T-helper 1 cell (primary cell): Measurements from ENCODE around the gene OR10A6.

Experiments used
- DNase-seq, 5 donors: peaks; one replicate each; pipeline ENCODE4 v3.0.0-alpha.2; 2012 to 2020
- total RNA-seq, 4 donors: gene quantifications; one replicate each; lab custom pipeline; 2026; lab: John Stamatoyannopoulos, UW

The OR10A6 gene
- total RNA-seq: 0 reads per million in 4 donors

- DNase-seq: no peak
These were observed at the start of gene OR10A6 for GRCh38 chr11:7931168-7931567. Gene OR10A6, minus strand, starts transcription at chr11:7931268. Its CDS starts 2,606 bp downstream, at chr11:7928662.

GRCh38 chr11:7977232-7977917, 46.3 kb upstream of the OR10A6 start:
- no peak for DNase-seq

GRCh38 chr11:7974668-7975067, 43.6 kb upstream of the OR10A6 start:
- no peak for DNase-seq

GRCh38 chr11:7973011-7973410, 41.9 kb upstream of the OR10A6 start:
- no peak for DNase-seq

GRCh38 chr11:7971846-7972245, 40.8 kb upstream of the OR10A6 start:
- DNase-seq: no peak

- no peak for DNase-seq
These were observed 38.9 kb upstream of the OR10A6 start for GRCh38 chr11:7969756-7970646.

- DNase-seq: no peak
These were observed 37.6 kb upstream of the OR10A6 start for GRCh38 chr11:7968686-7969085.

- DNase-seq: no peak
These were observed 36.8 kb upstream of the OR10A6 start for GRCh38 chr11:7967826-7968225.

- no peak for DNase-seq
These were observed 36.0 kb upstream of the OR10A6 start for GRCh38 chr11:7967097-7967496.

- no peak for DNase-seq
These were observed 34.3 kb upstream of the OR10A6 start, which contains the start of gene NLRP10 for GRCh38 chr11:7965386-7965785. Gene NLRP10, minus strand, starts transcription at chr11:7965447. Its CDS starts 1,952 bp downstream, at chr11:7963495.

GRCh38 chr11:7964873-7965272, 33.8 kb upstream of the OR10A6 start:
- no peak for DNase-seq

- no peak for DNase-seq
These were observed 33.2 kb upstream of the OR10A6 start for GRCh38 chr11:7964261-7964660.

GRCh38 chr11:7955191-7955590, 24.1 kb upstream of the OR10A6 start:
- DNase-seq: no peak

- DNase-seq: no peak
These were observed 18.9 kb upstream of the OR10A6 start for GRCh38 chr11:7949934-7950333.

- no peak for DNase-seq
These were observed 13.1 kb upstream of the OR10A6 start for GRCh38 chr11:7944123-7944522.

- DNase-seq: no peak
These were observed 10.5 kb upstream of the OR10A6 start, which contains the start of gene OR10A3 for GRCh38 chr11:7941608-7942007. Gene OR10A3, minus strand, starts transcription at chr11:7941708. Its CDS starts 2,188 bp downstream, at chr11:7939520.

GRCh38 chr11:7941146-7941545, 10.1 kb upstream of the OR10A6 start:
- no peak for DNase-seq

- DNase-seq: no peak
These were observed 5.5 kb upstream of the OR10A6 start for GRCh38 chr11:7936615-7937014.

- peak in 1 of 5 donors; percentile 7 for DNase-seq
These were observed 3.4 kb downstream of the OR10A6 start for GRCh38 chr11:7927635-7928034.

- no peak for DNase-seq
These were observed 6.5 kb downstream of the OR10A6 start for GRCh38 chr11:7924536-7924935.

- DNase-seq: no peak
These were observed 12.9 kb downstream of the OR10A6 start for GRCh38 chr11:7918141-7918540.

- no peak for DNase-seq
These were observed 20.1 kb downstream of the OR10A6 start for GRCh38 chr11:7911011-7911410.

GRCh38 chr11:7910286-7910788, 20.7 kb downstream of the OR10A6 start:
- DNase-seq: no peak
